A549 (cell line): ENCODE measurements around the gene SLC1A4. TPM values are rescaled to one million over a fixed set of nuclear protein-coding genes. Genes with fewer than 3 reads are reported as not detected.
A peak's percentile ranks its signal among the peaks of the same experiment; 100 is the strongest.
"Not testable (repeated sequence)": the region's sequence is repeated elsewhere in the genome, so short reads cannot be mapped to it uniquely, and the experiment has no call there.

Experiments used
- ATAC-seq, 2 experiments: fragments of 200-7000 bp in 1 of 2; fragments of >200 bp in 1 of 2; cut with Nextera tagmentation in 1 of 2; cut with Tn5 transposase in 1 of 2; 3 replicates each; pipeline versions ENCODE4 v1.8.0 to v1.9.1; 2018 to 2020; ENCODE audit warnings: mild to moderate bottlenecking in 1 of 2, moderate library complexity in 1 of 2
- CTCF ChIA-PET: fragments of 300-600 bp; sonication (Branson Sonifier 250); formaldehyde crosslinking; extraction: SDS; loops from one replicate; lab custom pipeline; 2021; ENCODE audit warnings: antibody characterized with exemption, inconsistent platforms; lab: Yijun Ruan, JAX
- POLR2A ChIA-PET: fragments of 350-600 bp; formaldehyde crosslinking; extraction: SDS; loops from one replicate; lab custom pipeline; 2021; ENCODE audit warnings: antibody characterized with exemption, inconsistent platforms; lab: Yijun Ruan, JAX
- DNase-seq, 2 experiments: peaks; one replicate each; pipeline versions ENCODE4 v3.0.0 to v3.0.0-alpha.2; 2011 to 2016; ENCODE audit warnings: low read depth in 1 of 2, low spot score in 1 of 2
- FAIRE-seq: peaks from 2 replicates; lab custom pipeline; 2011; peaks lifted over from hg19 to GRCh38; lab: Jason Lieb, UNC
- H3K27ac ChIP-seq, 2 experiments: fragments of >200 bp; sonication (Bioruptor Twin); formaldehyde crosslinking; 3 replicates each; pipeline ENCODE4 v1.5.1; 2016 to 2017
- H3K4me1 ChIP-seq: fragments of >200 bp; sonication (Bioruptor Twin); formaldehyde crosslinking; 3 replicates; pipeline ENCODE4 v1.6.1; 2016
- H3K4me2 ChIP-seq: fragments of >200 bp; sonication (Bioruptor Twin); formaldehyde crosslinking; 3 replicates; pipeline ENCODE4 v1.6.1; 2016
- H3K4me3 ChIP-seq: fragments of >200 bp; sonication (Bioruptor Twin); formaldehyde crosslinking; 3 replicates; pipeline ENCODE4 v1.5.1; 2016
- H3K9me3 ChIP-seq: fragments of >200 bp; sonication (Bioruptor Twin); formaldehyde crosslinking; 3 replicates; pipeline ENCODE4 v1.6.1; 2016
- ATOH8 ChIP-seq: fragments of 250-450 bp; sonication (Bioruptor Pico); IDR thresholded peaks from 2 replicates; pipeline ENCODE4 v1.5.0; 2020; ENCODE audit warnings: low read depth, mild to moderate bottlenecking, moderate library complexity
- CBX2 ChIP-seq: fragments of 200-600 bp; sonication (generic); IDR thresholded peaks from 2 replicates; pipeline ENCODE4 v1.6.1; 2016; ENCODE audit warnings: low read depth, mild to moderate bottlenecking, borderline replicate concordance
- CBX8 ChIP-seq: fragments of 200-600 bp; sonication (generic); IDR thresholded peaks from 2 replicates; pipeline ENCODE4 v1.6.1; 2016
- CHD2 ChIP-seq: fragments of 150-350 bp; IDR thresholded peaks from 2 replicates; pipeline ENCODE4 v1.6.1; 2014; ENCODE audit warnings: low read length; ENCODE audit not compliant: partially characterized antibody
- CTCF ChIP-seq: fragments of >200 bp; sonication (Bioruptor Twin); formaldehyde crosslinking; IDR thresholded peaks from 3 replicates; pipeline ENCODE4 v1.5.1; 2016
- EHMT2 ChIP-seq: fragments of 200-600 bp; sonication (generic); IDR thresholded peaks from 2 replicates; pipeline ENCODE4 v1.6.1; 2016; ENCODE audit warnings: antibody characterized with exemption, low read depth, mild to moderate bottlenecking, moderate library complexity
- ELK1 ChIP-seq: fragments of 150-350 bp; IDR thresholded peaks from 2 replicates; pipeline ENCODE4 v1.6.1; 2014; ENCODE audit warnings: low read depth, mild to moderate bottlenecking, low read length
- GATA3 ChIP-seq: IDR thresholded peaks from 2 replicates; pipeline ENCODE4 v1.6.1; 2012; ENCODE audit warnings: borderline replicate concordance
- HDAC2 ChIP-seq: fragments of 200-600 bp; sonication (generic); IDR thresholded peaks from 2 replicates; pipeline ENCODE4 v1.6.1; 2016
- JUN ChIP-seq, 2 experiments: fragments of >200 bp; sonication (Bioruptor Twin); formaldehyde crosslinking; IDR thresholded peaks; 2 replicates in 1 of 2; 3 replicates in 1 of 2; pipeline ENCODE4 v1.6.1; 2016 to 2017
- KDM1A ChIP-seq: fragments of 200-600 bp; sonication (generic); IDR thresholded peaks from 2 replicates; pipeline ENCODE4 v1.6.1; 2016; ENCODE audit warnings: low read depth, mild to moderate bottlenecking
- NPAS2 ChIP-seq: fragments of 250-450 bp; sonication (Bioruptor Pico); IDR thresholded peaks from 2 replicates; pipeline ENCODE4 v1.8.0; 2022; ENCODE audit warnings: mild to moderate bottlenecking, moderate library complexity, borderline replicate concordance
- PHF8 ChIP-seq: fragments of 200-600 bp; sonication (generic); IDR thresholded peaks from 2 replicates; pipeline ENCODE4 v1.6.1; 2016; ENCODE audit warnings: low read depth, mild to moderate bottlenecking, antibody characterized with exemption, moderate library complexity, borderline replicate concordance
- RAD21 ChIP-seq, 2 experiments: fragments of >200 bp in 1 of 2; sonication (Bioruptor Twin) in 1 of 2; formaldehyde crosslinking in 1 of 2; IDR thresholded peaks in 1 of 2; conservative IDR thresholded peaks in 1 of 2; 2 replicates in 1 of 2; 3 replicates in 1 of 2; pipeline ENCODE4 v1.6.1; 2012 to 2018; ENCODE audit warnings: inconsistent platforms in 1 of 2
- SMC3 ChIP-seq: fragments of >200 bp; sonication (Bioruptor Twin); formaldehyde crosslinking; IDR thresholded peaks from 3 replicates; pipeline ENCODE4 v1.6.1; 2018; ENCODE audit warnings: inconsistent platforms
- TFCP2L1 ChIP-seq: fragments of 250-450 bp; sonication (Bioruptor Pico); IDR thresholded peaks from 2 replicates; pipeline ENCODE4 v1.5.0; 2021; ENCODE audit warnings: mild to moderate bottlenecking
- ZC3H11A ChIP-seq: fragments of 450-650 bp; IDR thresholded peaks from 2 replicates; pipeline ENCODE4 v1.6.1; 2014; ENCODE audit warnings: antibody characterized with exemption, mild to moderate bottlenecking
- ZNF302 ChIP-seq: fragments of 250-450 bp; sonication (Bioruptor Pico); IDR thresholded peaks from 2 replicates; pipeline ENCODE4 v1.9.0; 2021; ENCODE audit warnings: inconsistent platforms, mild to moderate bottlenecking, moderate library complexity
- WGBS: methylation state at CpG from one replicate; pipeline ENCODE4 v1.1.6; 2017; ENCODE audit errors: missing lambda C conversion rate; 5-methylcytosine and 5-hydroxymethylcytosine counted together
- polyA plus RNA-seq, 4 experiments: library from polyadenylated mRNA; depleted of rRNA in 3 of 4; stranded (reverse); fragments of >200 nt; fragmentation: RNase III in 1 of 4; extraction: RNeasy Plus Mini Kit Qiagen cat#74134 plus additional on column Dnase treatment in 1 of 4; gene quantifications; 2 replicates in 3 of 4; 3 replicates in 1 of 4; pipeline ENCODE4 v1.2.3, GENCODE V29; 2011 to 2017

The SLC1A4 gene
- polyA plus RNA-seq, 2 of the 4 experiments (the other 2 are of a cell fraction), result 9.1 to 26.4 TPM

DNA sequence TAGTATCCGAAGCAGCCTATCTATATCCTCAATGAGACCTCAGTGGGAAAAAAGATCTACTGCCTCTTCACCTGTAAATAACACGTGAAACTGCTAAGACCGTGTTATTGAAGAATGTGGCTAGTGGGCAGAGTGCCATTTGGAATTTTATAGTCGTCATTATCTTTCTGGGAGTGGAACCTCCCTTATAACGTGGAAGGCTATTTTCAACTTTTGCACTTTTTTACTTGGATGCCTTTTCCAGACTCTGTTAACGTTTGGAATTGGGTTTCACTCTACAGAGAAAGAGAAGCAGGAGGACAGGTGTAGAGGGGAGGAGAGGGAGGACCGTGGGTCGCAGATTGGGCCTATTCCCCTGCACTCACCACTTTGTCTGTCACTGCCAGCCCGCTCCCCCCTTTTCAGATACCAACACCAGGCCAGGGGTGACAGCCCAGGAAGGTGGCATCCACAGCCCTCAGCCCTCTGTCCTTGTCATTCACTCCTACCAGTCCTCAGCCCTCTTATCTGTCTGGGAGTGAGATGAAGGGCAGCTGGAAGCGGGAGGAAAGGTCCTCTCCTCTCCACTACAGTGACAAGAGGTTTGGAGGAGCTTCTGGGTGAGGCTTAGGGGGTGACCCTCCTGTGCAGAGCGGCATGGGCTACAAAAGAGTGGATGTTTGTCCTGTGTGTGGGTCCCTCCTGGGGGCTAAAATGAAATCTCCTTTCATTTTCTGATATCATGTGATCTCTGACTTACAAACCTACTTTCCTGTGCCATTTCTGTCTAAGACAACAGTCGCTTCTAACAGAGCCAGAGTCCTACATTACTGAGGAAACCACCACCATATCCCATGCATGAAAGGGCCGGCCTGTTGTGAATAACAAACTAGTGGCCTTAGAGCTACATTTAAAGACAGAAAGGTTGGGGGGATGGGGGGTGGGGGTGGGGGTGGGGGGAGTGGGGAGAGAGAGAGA is 43.1 kb downstream of the SLC1A4 start:
- Histone ChIP-seq H3K4me1 (peaks cover 12% of the 10 kb centered on the region; the same call in 2 of the 3 replicates), H3K9me3 (no peaks in the 10 kb centered on the region), H3K27ac (0 out of 6 replicates have a peak overlapping the region, but pooled peaks of 1 of the 2 experiments have one; percentile 29), H3K4me3 (no peak overlapping the region), H3K4me2 (peak overlapping the region; percentile 29; the same call in 1 of the 3 replicates)
- TF ChIP-seq CHD2, result no peak
- TF ChIP-seq GATA3, result no peak
- POLR2A ChIA-PET, result no interaction called here
- no peak for DNase-seq
- no peak; a peak in 2 of 6 replicates for ATAC-seq
- 75% methylated on average over 13 of the region's 13 CpGs for WGBS
- CTCF ChIA-PET, result interaction anchor here (0.6 to 11.8 kb wide), 10 partner anchors 7 to 982 kb away, joined by 3 to 177 read pairs (median 4); no protein-coding TSS in a partner anchor
- no peak for FAIRE-seq

DNA sequence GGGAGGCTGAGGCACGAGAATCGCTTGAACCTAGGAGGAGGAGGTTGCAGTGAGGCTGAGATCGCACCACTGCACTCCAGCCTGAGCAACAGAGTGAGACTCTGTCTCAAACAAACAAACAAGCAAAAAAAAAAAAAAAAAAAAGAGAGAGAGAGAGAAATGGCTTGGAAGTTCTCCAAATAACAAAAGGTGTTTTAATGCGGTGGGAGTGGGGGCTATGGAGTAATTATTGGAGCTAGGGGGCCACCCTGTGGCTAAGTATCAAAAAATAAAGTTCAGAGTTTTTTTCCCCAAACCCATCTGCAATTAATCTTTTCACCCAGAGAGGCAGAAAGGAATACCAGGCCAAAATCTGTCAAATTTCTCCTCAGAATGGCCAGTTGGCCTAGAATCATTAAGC is 44.0 kb downstream of the SLC1A4 start:
- ChIA-PET CTCF (interaction anchor here (0.6 to 11.8 kb wide), 16 partner anchors 8 to 1351 kb away, joined by 3 to 177 read pairs (median 3); no protein-coding TSS in a partner anchor), POLR2A (interaction anchor here (0.7 kb wide), 1 partner anchor 143 kb away, joined by 3 read pairs; no protein-coding TSS in a partner anchor)
- 88% methylated on average over 4 of the region's 4 CpGs for WGBS
- TF ChIP-seq RAD21 (conservative IDR thresholded peaks at IDR 0.05 in 1 of 2, IDR thresholded peaks at IDR 0.05 in 1 of 2) (peak; percentile 69 to 74), SMC3 (peak; percentile 74), EHMT2 (no peak), CTCF (peak; percentile 61)
- Histone ChIP-seq H3K4me2 (no peak overlapping the region), H3K4me1 (peaks cover 12% of the 10 kb centered on the region; the same call in 2 of the 3 replicates), H3K9me3 (no peaks in the 10 kb centered on the region), H3K4me3 (no peak overlapping the region), H3K27ac (no peak overlapping the region)
- peak in 1 of 2 experiments; percentile 29 for DNase-seq
- ATAC-seq, result peak in 1 of 2 experiments; percentile 58; a peak in 3 of 6 replicates
- FAIRE-seq, result no peak

DNA sequence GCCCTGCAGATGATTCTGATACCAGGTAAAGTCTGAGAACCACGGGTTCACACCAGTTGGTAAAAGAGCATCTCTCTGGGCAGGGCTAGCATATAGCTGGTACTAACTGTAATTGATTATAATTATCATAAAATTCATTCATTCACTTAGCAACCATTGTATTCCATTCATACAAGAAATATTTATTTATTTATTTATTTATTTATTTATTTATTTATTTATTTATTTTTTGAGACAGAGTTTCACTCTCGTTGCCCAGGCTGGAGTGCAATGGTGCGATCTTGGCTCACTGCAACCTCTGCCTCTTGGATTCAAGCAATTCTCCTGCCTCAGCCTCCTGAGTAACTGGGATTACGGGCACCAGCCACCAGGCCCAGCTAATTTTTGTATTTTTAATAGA is 44.5 kb downstream of the SLC1A4 start:
- 91% methylated on average over 4 of the region's 4 CpGs for WGBS
- H3K4me2 ChIP-seq, FAIRE-seq, H3K9me3 ChIP-seq, H3K27ac ChIP-seq, H3K4me3 ChIP-seq, ATAC-seq, DNase-seq: not testable (repeated sequence)
- H3K4me1 ChIP-seq, result peaks cover 12% of the 10 kb centered on the region; the same call in 2 of the 3 replicates
- ChIA-PET POLR2A (interaction anchor here (0.7 kb wide), 1 partner anchor 144 kb away, joined by 3 read pairs; no protein-coding TSS in a partner anchor), CTCF (interaction anchor here (0.6 to 11.8 kb wide), 13 partner anchors 9 to 1351 kb away, joined by 3 to 177 read pairs (median 3); no protein-coding TSS in a partner anchor)
- peak; percentile 98 for TF ChIP-seq ZC3H11A

- TF ChIP-seq PHF8, result no peak
- TF ChIP-seq KDM1A, result no peak
- no peak for TF ChIP-seq ZC3H11A
- TF ChIP-seq HDAC2, result no peak
- TF ChIP-seq GATA3, result no peak
- TF ChIP-seq TFCP2L1 (CRISPR knock-in tag), result no peak
- TF ChIP-seq CBX2, result no peak
- TF ChIP-seq EHMT2, result no peak
- no peak for TF ChIP-seq NPAS2 (CRISPR knock-in tag)
- no peak for TF ChIP-seq JUN (IDR thresholded peaks at IDR 0.05)
- no peak for TF ChIP-seq ELK1
- TF ChIP-seq ZNF302, result no peak
- TF ChIP-seq CBX8, result no peak
- no peak for TF ChIP-seq ATOH8 (CRISPR knock-in tag)
- Histone ChIP-seq H3K4me3 (no peak overlapping the region), H3K4me1 (peaks cover 12% of the 10 kb centered on the region; the same call in 2 of the 3 replicates), H3K9me3 (no peaks in the 10 kb centered on the region), H3K4me2 (no peak overlapping the region), H3K27ac (no peak overlapping the region)
- POLR2A ChIA-PET, result interaction anchor here (0.5 to 1.1 kb wide), 2 partner anchors 118 to 525 kb away, joined by 3 read pairs; no protein-coding TSS in a partner anchor
- FAIRE-seq (no peak), DNase-seq (no peak), ATAC-seq (no peak)
- 80% methylated on average over 6 of the region's 6 CpGs for whole genome bisulfite sequencing
- CTCF ChIA-PET, result interaction anchor here (0.9 to 11.8 kb wide), 6 partner anchors 8 to 129 kb away, joined by 3 to 177 read pairs (median 4); partner anchors contain the start of gene RAB1A
Measured at GRCh38 chr2:65035351-65035943, 46.2 kb downstream of the SLC1A4 start.
